GM12892 (cell line): Measurements from ENCODE around the gene SPATC1L.

ENCODE experiments used
- POLR2A ChIP-seq: IDR thresholded peaks from 2 replicates; pipeline ENCODE4 v1.6.1; 2011; ENCODE audit warnings: low read depth, low read length, control low read depth
- POLR2AphosphoS5 ChIP-seq: IDR thresholded peaks from 2 replicates; pipeline ENCODE4 v1.6.1; 2011; ENCODE audit warnings: low read depth, low read length, control low read depth
- TAF1 ChIP-seq: IDR thresholded peaks from 2 replicates; pipeline ENCODE4 v1.6.1; 2011; ENCODE audit warnings: low read depth, mild to moderate bottlenecking, control low read depth, low read length, borderline replicate concordance

- TF ChIP-seq POLR2AphosphoS5 (no peak), TAF1 (no peak), POLR2A (no peak)
Observed at GRCh38 chr21:46137908-46138307, 46.4 kb downstream of the SPATC1L start.
